Dendritic cell treated with granulocyte-macrophage colony-stimulating factor and Interleukin-4, amounts not matched to agents 40 ng/mL and 50 ng/mL, for 4 days (primary cell): ENCODE results near the gene EML6.
"Not testable (repeated sequence)": the region's sequence is repeated elsewhere in the genome, so short reads cannot be mapped to it uniquely, and the experiment has no call there.

Source experiments
- H3K27ac Mint-ChIP-seq: one replicate; pipeline ENCODE4 v1.8.0; 2022; ENCODE audit warnings: mild to moderate bottlenecking, mixed read lengths
- H3K27me3 Mint-ChIP-seq: one replicate; pipeline ENCODE4 v1.8.0; 2022; ENCODE audit warnings: mild to moderate bottlenecking, mixed read lengths
- H3K36me3 Mint-ChIP-seq: one replicate; pipeline ENCODE4 v1.8.0; 2022; ENCODE audit warnings: low read depth, mixed read lengths
- H3K4me1 Mint-ChIP-seq: one replicate; pipeline ENCODE4 v1.8.0; 2022; ENCODE audit warnings: low read depth, mixed read lengths
- H3K4me3 Mint-ChIP-seq: one replicate; pipeline ENCODE4 v1.8.0; 2022; ENCODE audit warnings: mild to moderate bottlenecking, moderate library complexity, mixed read lengths
- H3K9me3 Mint-ChIP-seq: one replicate; pipeline ENCODE4 v1.8.0; 2022; ENCODE audit warnings: mixed read lengths
- intact Hi-C: fragments of 100-400 bp; cut with micrococcal nuclease; formaldehyde crosslinking; loops from one replicate; pipeline ENCODE4 v1.15.0; 2022

The EML6 gene

DNA sequence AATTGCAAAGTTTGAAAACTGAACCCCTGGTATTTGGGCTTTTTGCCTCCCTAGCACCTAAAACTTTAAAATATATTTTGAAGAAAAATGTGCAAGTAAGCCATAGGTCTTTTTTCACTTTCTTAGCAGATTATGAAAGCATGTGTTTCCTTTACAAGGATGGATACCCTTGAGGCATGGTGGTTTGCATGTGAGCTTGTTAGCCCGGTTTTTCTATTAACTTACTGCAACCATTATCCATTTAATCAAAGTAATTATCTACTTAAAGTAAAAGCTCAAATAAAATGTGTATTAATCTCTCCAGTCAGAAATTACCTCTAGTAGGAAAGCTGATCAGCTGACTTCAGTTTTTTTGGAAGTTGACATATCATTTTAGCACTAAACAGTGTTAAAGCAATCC, 140.6 kb downstream of the EML6 start:
- H3K4me3 Mint-ChIP-seq = no peak overlapping the region
- no peaks in the 10 kb centered on the region for H3K9me3 Mint-ChIP-seq
- peaks cover 7% of the 10 kb centered on the region for H3K4me1 Mint-ChIP-seq
- H3K27me3 Mint-ChIP-seq = no peaks in the 10 kb centered on the region
- intact Hi-C loops = no loop called here
- no peaks in the 10 kb centered on the region for H3K36me3 Mint-ChIP-seq
- no peak overlapping the region for H3K27ac Mint-ChIP-seq

DNA sequence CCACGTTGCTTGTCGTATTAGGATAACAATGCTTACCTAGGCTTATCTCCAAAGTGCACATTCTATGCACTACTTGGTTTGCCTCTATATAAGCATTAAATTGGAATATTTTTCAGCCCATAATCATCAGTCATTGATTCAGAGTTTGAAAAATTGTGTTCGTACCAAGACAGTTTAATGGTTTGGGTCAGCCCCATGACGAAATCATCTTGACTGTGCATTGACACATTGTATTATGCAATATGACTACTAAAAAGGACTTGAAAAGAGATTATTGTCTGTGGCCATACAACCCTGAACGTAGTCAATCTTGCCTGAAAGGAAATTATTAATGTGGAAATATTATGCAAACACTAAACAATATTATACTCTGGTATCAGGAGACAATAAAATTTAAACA, 141.3 kb downstream of the EML6 start:
- intact Hi-C loops = no loop called here
- no peak overlapping the region for H3K27ac Mint-ChIP-seq
- H3K4me3 Mint-ChIP-seq = no peak overlapping the region
- no peaks in the 10 kb centered on the region for H3K36me3 Mint-ChIP-seq
- peaks cover 7% of the 10 kb centered on the region for H3K4me1 Mint-ChIP-seq
- H3K9me3 Mint-ChIP-seq = no peaks in the 10 kb centered on the region
- H3K27me3 Mint-ChIP-seq = no peaks in the 10 kb centered on the region

- H3K9me3 Mint-ChIP-seq = no peaks in the 10 kb centered on the region
- H3K4me3 Mint-ChIP-seq = no peak overlapping the region
- H3K27ac Mint-ChIP-seq = no peak overlapping the region
- intact Hi-C loops = no loop called here
- no peaks in the 10 kb centered on the region for H3K36me3 Mint-ChIP-seq
- peaks cover 7% of the 10 kb centered on the region for H3K4me1 Mint-ChIP-seq
- H3K27me3 Mint-ChIP-seq = no peaks in the 10 kb centered on the region
These were observed 142.7 kb downstream of the EML6 start for GRCh38 chr2:54866179-54866578.

DNA sequence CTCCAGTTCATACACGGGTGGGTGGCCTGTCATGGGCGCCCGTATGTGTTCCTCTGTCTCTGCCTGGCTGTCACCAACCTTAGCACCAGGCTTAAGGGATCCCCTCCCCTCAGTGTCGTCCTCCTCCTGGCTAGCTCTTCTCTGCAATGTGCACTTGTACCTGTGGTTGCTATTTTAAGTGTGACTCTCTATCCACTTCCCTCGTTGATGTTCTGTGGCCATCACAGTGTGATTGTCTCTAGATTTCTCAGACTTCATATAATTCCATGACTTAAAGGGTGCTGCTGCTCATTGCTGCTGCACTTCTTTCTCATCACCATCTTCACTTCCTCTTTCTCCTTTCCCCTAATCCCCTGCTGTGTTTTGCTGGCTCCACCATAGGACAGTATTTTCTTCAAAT, 143.4 kb downstream of the EML6 start:
- intact Hi-C loops = no loop called here

GRCh38 chr2:54867457-54867856, 144.0 kb downstream of the EML6 start:
- intact Hi-C loops = no loop called here
- H3K27me3 Mint-ChIP-seq = no peaks in the 10 kb centered on the region
- H3K36me3 Mint-ChIP-seq = no peaks in the 10 kb centered on the region
- no peaks in the 10 kb centered on the region for H3K9me3 Mint-ChIP-seq
- no peak overlapping the region for H3K27ac Mint-ChIP-seq
- peaks cover 7% of the 10 kb centered on the region for H3K4me1 Mint-ChIP-seq
- no peak overlapping the region for H3K4me3 Mint-ChIP-seq

More for the DNA sequence above, 143.4 kb downstream of the EML6 start:
- no peaks in the 10 kb centered on the region for H3K27me3 Mint-ChIP-seq
- H3K27ac Mint-ChIP-seq = no peak overlapping the region
- H3K9me3 Mint-ChIP-seq = no peaks in the 10 kb centered on the region
- H3K4me3 Mint-ChIP-seq = no peak overlapping the region
- peaks cover 7% of the 10 kb centered on the region for H3K4me1 Mint-ChIP-seq
- no peaks in the 10 kb centered on the region for H3K36me3 Mint-ChIP-seq

DNA sequence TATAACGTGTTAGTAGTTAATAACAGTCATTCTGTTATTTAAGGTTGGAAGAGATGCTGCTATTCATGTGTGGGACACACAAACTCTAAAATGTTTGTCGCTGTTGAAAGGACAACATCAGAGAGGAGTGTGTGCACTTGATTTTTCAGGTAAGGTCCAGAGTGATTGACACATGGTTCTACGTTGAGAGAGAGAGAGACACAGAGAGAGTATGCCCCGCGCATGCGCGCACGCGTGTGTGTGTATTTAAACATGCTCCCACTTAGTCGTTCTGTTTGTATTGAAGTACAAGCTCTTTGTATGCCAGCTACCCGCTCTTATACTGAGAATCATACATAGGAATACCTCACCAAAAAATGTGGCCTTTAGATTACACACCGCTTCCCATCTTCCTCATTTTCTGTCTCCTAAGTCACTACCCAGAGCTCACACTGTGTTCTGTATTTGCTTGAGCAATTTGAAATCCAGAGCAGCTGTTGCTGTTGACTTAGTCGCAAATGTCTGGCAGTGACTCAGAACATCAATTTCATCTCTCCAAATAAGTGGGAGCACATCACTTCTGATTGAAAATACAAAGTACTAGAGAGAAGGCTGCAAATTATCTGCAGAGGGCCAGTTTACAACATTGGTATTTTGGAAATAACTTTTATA, 148.1 kb downstream of the EML6 start:
- Mint-ChIP-seq H3K4me1 (peaks cover 7% of the 10 kb centered on the region), H3K9me3 (no peaks in the 10 kb centered on the region), H3K36me3 (no peaks in the 10 kb centered on the region), H3K4me3 (no peak overlapping the region), H3K27ac (no peak overlapping the region), H3K27me3 (no peaks in the 10 kb centered on the region)
- intact Hi-C loops = no loop called here

GRCh38 chr2:54872780-54873179, 149.3 kb downstream of the EML6 start:
- no peaks in the 10 kb centered on the region for H3K4me1 Mint-ChIP-seq
- H3K27me3 Mint-ChIP-seq = no peaks in the 10 kb centered on the region
- no peak overlapping the region for H3K27ac Mint-ChIP-seq
- intact Hi-C loops = no loop called here
- no peak overlapping the region for H3K4me3 Mint-ChIP-seq
- no peaks in the 10 kb centered on the region for H3K36me3 Mint-ChIP-seq
- no peaks in the 10 kb centered on the region for H3K9me3 Mint-ChIP-seq

DNA sequence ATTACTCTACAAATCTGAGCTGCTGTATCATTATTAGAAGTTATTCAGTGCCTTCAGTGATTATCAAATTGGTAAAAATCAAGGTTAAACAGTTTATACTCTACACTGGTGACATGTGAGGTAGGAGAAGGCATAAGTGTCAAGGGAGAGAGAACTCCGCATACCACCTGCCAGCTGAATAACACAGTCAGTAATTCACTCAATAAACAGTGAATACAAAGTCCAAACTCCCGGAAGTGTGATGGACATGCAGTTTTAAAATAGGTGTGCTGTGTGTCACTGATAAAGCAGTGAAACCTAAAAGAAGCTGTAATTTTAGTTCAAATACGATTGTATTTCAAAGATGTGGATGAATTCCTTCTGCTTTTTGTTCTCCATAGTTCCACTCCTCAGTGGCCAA, 149.8 kb downstream of the EML6 start:
- H3K4me1 Mint-ChIP-seq, H3K27ac Mint-ChIP-seq, H3K27me3 Mint-ChIP-seq, H3K4me3 Mint-ChIP-seq, intact Hi-C loops, H3K9me3 Mint-ChIP-seq, H3K36me3 Mint-ChIP-seq: not testable (repeated sequence)

GRCh38 chr2:54876764-54877163, 153.3 kb downstream of the EML6 start:
- Mint-ChIP-seq H3K9me3 (no peaks in the 10 kb centered on the region), H3K27me3 (peaks cover 3% of the 10 kb centered on the region), H3K4me3 (no peak overlapping the region), H3K27ac (no peak overlapping the region), H3K36me3 (no peaks in the 10 kb centered on the region), H3K4me1 (peaks cover 6% of the 10 kb centered on the region)
- intact Hi-C loops = no loop called here

- intact Hi-C loops = no loop called here
These were observed 154.7 kb downstream of the EML6 start for GRCh38 chr2:54878182-54878581.

DNA sequence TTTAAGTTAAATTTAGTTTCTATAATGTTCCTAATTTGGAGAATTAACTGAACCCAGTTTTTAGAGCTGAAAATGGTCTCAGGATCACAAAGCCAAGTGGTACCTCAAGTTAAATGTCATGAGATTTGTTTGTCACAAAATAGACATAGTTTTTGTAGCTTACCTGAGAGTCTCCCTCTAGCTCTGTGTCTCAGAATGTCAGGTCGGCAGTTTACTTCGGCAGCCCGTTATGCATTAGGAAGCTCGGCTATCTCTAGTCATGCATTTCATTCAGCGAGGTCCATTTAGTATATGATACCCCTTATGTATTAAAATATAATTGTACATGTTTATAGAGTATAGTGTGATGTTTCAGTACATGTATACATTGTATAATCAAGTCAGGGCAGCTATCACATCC, 155.6 kb downstream of the EML6 start:
- Mint-ChIP-seq H3K4me1 (peaks cover 6% of the 10 kb centered on the region), H3K4me3 (no peak overlapping the region), H3K36me3 (no peaks in the 10 kb centered on the region), H3K27me3 (peaks cover 3% of the 10 kb centered on the region), H3K9me3 (no peaks in the 10 kb centered on the region), H3K27ac (no peak overlapping the region)
- intact Hi-C loops = no loop called here

More at GRCh38 chr2:54878182-54878581, 154.7 kb downstream of the EML6 start:
- H3K4me3 Mint-ChIP-seq = no peak overlapping the region
- H3K27ac Mint-ChIP-seq = no peak overlapping the region
- no peaks in the 10 kb centered on the region for H3K9me3 Mint-ChIP-seq
- H3K36me3 Mint-ChIP-seq = no peaks in the 10 kb centered on the region
- peaks cover 6% of the 10 kb centered on the region for H3K4me1 Mint-ChIP-seq
- H3K27me3 Mint-ChIP-seq = peaks cover 3% of the 10 kb centered on the region

GRCh38 chr2:54879598-54880332, 156.3 kb downstream of the EML6 start:
- Mint-ChIP-seq H3K36me3 (no peaks in the 10 kb centered on the region), H3K4me3 (no peak overlapping the region), H3K4me1 (peaks cover 6% of the 10 kb centered on the region), H3K27ac (peak overlapping the region; percentile 84), H3K27me3 (peaks cover 3% of the 10 kb centered on the region), H3K9me3 (no peaks in the 10 kb centered on the region)
- intact Hi-C loops = no loop called here

- no peaks in the 10 kb centered on the region for H3K36me3 Mint-ChIP-seq
- peak overlapping the region; percentile 84 for H3K27ac Mint-ChIP-seq
- H3K4me1 Mint-ChIP-seq = peaks cover 6% of the 10 kb centered on the region
- intact Hi-C loops = no loop called here
- no peaks in the 10 kb centered on the region for H3K9me3 Mint-ChIP-seq
- no peak overlapping the region for H3K4me3 Mint-ChIP-seq
- H3K27me3 Mint-ChIP-seq = peaks cover 3% of the 10 kb centered on the region
These were observed 157.0 kb downstream of the EML6 start for GRCh38 chr2:54880428-54880827.

DNA sequence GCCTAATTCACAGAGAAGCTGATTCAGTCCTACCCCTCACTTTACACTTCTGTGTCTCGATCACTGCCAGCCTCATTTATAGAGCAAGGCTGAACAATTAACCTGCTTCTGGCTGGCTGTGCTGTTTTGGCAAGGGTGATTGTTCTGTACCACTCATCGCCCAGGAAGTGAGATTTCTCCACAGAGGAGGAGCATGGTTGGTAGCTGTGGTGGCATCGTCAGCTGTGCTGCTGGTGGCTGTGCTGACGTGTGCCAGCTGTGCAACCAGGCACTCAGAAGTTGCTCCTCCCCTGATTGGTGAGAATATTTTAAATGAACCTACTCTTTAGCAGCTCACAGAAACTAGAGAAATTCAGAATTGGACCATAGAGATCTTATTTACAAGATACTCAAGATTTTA, 158.3 kb downstream of the EML6 start:
- intact Hi-C loops = no loop called here

GRCh38 chr2:54885891-54886290, 162.4 kb downstream of the EML6 start:
- no peaks in the 10 kb centered on the region for H3K9me3 Mint-ChIP-seq
- no peaks in the 10 kb centered on the region for H3K36me3 Mint-ChIP-seq
- intact Hi-C loops = no loop called here
- no peak overlapping the region for H3K27ac Mint-ChIP-seq
- no peak overlapping the region for H3K4me3 Mint-ChIP-seq
- no peaks in the 10 kb centered on the region for H3K4me1 Mint-ChIP-seq
- H3K27me3 Mint-ChIP-seq = no peaks in the 10 kb centered on the region

More for the DNA sequence above, 158.3 kb downstream of the EML6 start:
- Mint-ChIP-seq H3K27ac (no peak overlapping the region), H3K36me3 (no peaks in the 10 kb centered on the region), H3K27me3 (peaks cover 3% of the 10 kb centered on the region), H3K4me1 (peaks cover 6% of the 10 kb centered on the region), H3K4me3 (no peak overlapping the region), H3K9me3 (no peaks in the 10 kb centered on the region)
